SK-N-MC (cell line): Measurements from ENCODE around the gene PTGIS.

Source experiments
- EZH2 ChIP-seq: fragments of 200-600 bp; sonication (generic); IDR thresholded peaks from one replicate; pipeline ENCODE4 v1.6.1; 2017; ENCODE audit warnings: antibody characterized with exemption
- POLR2AphosphoS5 ChIP-seq: IDR thresholded peaks from 2 replicates; pipeline ENCODE4 v1.6.1; 2012; ENCODE audit warnings: mild to moderate bottlenecking, low read depth, low read length, borderline replicate concordance

DNA sequence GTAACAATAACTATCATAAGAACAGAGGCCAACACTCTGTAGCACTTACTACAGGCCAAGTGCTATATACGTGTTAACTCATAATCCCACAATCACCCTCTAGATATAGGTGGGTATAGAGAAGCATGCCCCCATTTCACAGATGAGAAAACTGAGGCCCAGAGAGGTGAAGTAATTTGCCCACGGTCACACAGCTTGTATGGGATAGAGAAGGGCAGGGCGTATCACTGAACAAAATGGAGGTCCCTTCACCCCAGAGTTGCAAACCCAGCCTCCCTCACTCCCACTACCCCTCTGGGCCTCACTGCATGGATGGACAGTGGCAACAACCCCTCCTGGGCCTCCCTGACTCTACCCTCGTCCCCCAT is 31.8 kb upstream of the PTGIS start:
- TF ChIP-seq POLR2AphosphoS5 (no peak), EZH2 (no peak)
